Measurements from ENCODE around the gene WDR90. TPM values are rescaled to one million over a fixed set of nuclear protein-coding genes. Genes with fewer than 3 reads are reported as not detected.

Gene WDR90
- total and polyA plus RNA-seq, 2 of the 13 experiments (the other 11 are each of a cell fraction or from before 2014, with no cell fraction given): 14.9 to 28.9 TPM

DNA sequence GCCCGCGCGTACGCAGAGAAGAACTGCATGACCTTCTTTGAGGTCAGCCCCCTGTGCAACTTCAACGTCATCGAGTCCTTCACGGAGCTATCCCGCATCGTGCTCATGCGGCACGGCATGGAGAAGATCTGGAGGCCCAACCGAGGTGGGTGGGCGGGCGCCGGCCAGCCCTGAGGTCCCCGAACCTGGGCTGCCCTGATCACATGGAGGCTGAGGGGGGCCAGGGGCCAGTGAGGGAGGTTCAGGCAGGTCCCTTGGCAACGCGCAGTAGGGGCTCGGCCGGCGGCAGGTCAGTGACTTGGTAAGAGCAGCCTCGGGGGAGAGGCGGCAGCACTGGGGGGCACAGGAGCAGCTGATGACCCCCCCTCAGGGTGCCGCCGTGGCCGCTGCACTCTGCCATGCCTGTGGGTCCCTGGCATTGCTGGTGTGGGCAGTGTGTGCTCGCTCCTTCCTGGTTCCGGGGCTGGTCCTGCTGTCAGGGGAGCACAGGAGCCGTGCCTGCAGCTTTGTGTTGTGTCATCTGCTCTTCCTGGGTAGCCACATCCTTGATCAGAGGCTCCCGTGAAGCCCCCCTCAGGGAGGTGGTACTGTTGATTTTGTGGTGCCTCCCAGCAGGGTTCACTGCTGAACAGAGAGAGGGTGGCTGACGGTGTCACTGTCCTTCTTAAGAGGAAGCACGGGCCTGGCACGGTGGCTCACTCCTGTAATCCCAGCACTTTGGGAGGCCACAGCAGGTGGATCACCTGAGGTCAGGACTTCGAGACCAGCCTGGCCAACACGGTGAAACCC is 23.0 kb upstream of the WDR90 start:
- no peak overlapping the region for H3K4me3 ChIP-seq (replicated peaks in 1 of 3; ENCODE audit: insufficient read depth in 1 of 3, low read depth in 2 of 3, low read length in 3 of 3)
- H3K27ac ChIP-seq (ENCODE audit: extremely low read length, insufficient read depth, low read length): no peak overlapping the region
- no peaks in the 10 kb centered on the region for H3K79me2 ChIP-seq (ENCODE audit: insufficient read depth, low read length)
- in situ Hi-C loops (cut with HindIII; ENCODE audit: extremely low pct_ligation_motif_present, low pct_unique_long_range_greater_than_20kb): no loop called here
- BruUV-seq (replicated peaks): no TSS peak
- no peaks in the 10 kb centered on the region for H3K27me3 ChIP-seq (ENCODE audit: control insufficient read depth in 1 of 2, insufficient read depth in 2 of 2, low read length in 2 of 2)
- POLR2A ChIA-PET: no interaction called here
- H3K4me2 ChIP-seq (ENCODE audit: low read depth, low read length): no peak overlapping the region
- no peaks in the 10 kb centered on the region for H4K20me1 ChIP-seq (ENCODE audit: insufficient read depth, low read length)
- no peaks in the 10 kb centered on the region for H3K9me3 ChIP-seq (ENCODE audit: low read length)
- H2AFZ ChIP-seq (ENCODE audit: low read length): no peak overlapping the region
- intact Hi-C loops (cut with micrococcal nuclease; ENCODE audit: unreplicated experiment): no loop called here
- TF ChIP-seq, protein P1, sequence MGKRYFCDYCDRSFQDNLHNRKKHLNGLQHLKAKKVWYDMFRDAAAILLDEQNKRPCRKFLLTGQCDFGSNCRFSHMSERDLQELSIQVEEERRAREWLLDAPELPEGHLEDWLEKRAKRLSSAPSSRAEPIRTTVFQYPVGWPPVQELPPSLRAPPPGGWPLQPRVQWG (CRISPR knock-in tag; IDR thresholded peaks at IDR 0.05; ENCODE audit: borderline replicate concordance, low read depth): no peak
- TF ChIP-seq AGO2 (optimal IDR thresholded peaks at IDR 0.05; ENCODE audit: low read depth, low read length): peak; percentile 36
- no peak for TF ChIP-seq ZNF788 (CRISPR knock-in tag; IDR thresholded peaks at IDR 0.05; ENCODE audit: borderline replicate concordance)
- TF ChIP-seq, protein P2, sequence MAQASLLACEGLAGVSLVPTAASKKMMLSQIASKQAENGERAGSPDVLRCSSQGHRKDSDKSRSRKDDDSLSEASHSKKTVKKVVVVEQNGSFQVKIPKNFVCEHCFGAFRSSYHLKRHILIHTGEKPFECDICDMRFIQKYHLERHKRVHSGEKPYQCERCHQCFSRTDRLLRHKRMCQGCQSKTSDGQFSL (CRISPR knock-in tag; IDR thresholded peaks at IDR 0.05): no peak
- no peak for DNase-seq (ENCODE audit: low spot score)
- CTCF ChIA-PET (ENCODE audit: low intra/inter-chr PET ratio, low total read pairs): no interaction called here
- peaks cover 19% of the 10 kb centered on the region for H3K4me1 ChIP-seq (ENCODE audit: insufficient read depth, low read length)
- FAIRE-seq: no peak
- 95% methylated on average over 12 of the region's 35 CpGs for WGBS (ENCODE audit: low lambda C conversion rate)
- no peak for ATAC-seq
- no peak overlapping the region for H3K9ac ChIP-seq (ENCODE audit: insufficient read depth, low read depth, low read length)
- peaks cover 4% of the 10 kb centered on the region in 2 experiments; a peak in 2 of 5 replicates for H3K36me3 ChIP-seq (replicated peaks in 1 of 2; ENCODE audit: control insufficient read depth in 1 of 2, insufficient read depth in 2 of 2, low read length in 2 of 2)

DNA sequence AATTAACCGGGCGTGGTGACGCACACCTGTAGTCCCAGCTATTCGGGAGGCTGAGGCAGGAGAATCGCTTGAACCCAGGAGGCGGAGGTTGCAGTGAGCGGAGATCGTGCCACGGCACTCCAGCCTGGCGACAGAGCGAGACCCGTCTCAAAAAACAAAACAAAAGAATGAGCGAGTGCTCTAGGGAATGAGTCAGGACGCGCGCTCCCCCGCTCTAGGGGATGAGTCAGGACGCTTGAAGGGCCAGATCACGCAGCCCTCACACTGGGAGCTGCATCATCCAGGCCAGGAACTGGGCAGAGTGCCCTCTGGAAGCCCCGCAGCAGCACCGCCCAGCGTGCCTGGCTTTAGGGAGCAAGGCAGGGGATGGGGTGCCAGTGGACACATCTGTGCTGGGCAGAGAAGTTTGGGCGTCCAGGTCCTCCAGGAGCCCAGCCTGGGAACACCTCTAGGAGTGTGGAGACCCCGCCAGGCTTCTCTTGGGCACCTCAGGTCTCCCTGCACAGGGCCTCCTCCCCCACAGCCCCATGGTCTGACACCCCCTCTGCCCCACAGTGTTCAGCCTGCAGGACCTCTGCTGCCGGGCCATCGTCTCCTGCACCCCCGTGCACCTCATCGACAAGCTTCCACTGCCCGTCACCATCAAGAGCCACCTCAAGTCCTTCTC is 22.2 kb upstream of the WDR90 start:
- no peak for DNase-seq (ENCODE audit: low spot score)
- Histone ChIP-seq H4K20me1 (ENCODE audit: insufficient read depth, low read length) (no peaks in the 10 kb centered on the region), H3K9me3 (ENCODE audit: low read length) (no peaks in the 10 kb centered on the region), H3K4me2 (ENCODE audit: low read depth, low read length) (no peak overlapping the region), H3K9ac (ENCODE audit: insufficient read depth, low read depth, low read length) (no peak overlapping the region), H3K4me1 (ENCODE audit: insufficient read depth, low read length) (peaks cover 19% of the 10 kb centered on the region), H3K79me2 (ENCODE audit: insufficient read depth, low read length) (no peaks in the 10 kb centered on the region), H3K27me3 (ENCODE audit: control insufficient read depth in 1 of 2, insufficient read depth in 2 of 2, low read length in 2 of 2) (no peaks in the 10 kb centered on the region), H3K27ac (ENCODE audit: extremely low read length, insufficient read depth, low read length) (no peak overlapping the region), H3K4me3 (replicated peaks in 1 of 3; ENCODE audit: insufficient read depth in 1 of 3, low read depth in 2 of 3, low read length in 3 of 3) (no peak overlapping the region), H2AFZ (ENCODE audit: low read length) (no peak overlapping the region), H3K36me3 (replicated peaks in 1 of 2; ENCODE audit: control insufficient read depth in 1 of 2, insufficient read depth in 2 of 2, low read length in 2 of 2) (peaks cover 4% of the 10 kb centered on the region in 2 experiments; a peak in 2 of 5 replicates)
- no peak for FAIRE-seq
- in situ Hi-C loops (cut with HindIII; ENCODE audit: extremely low pct_ligation_motif_present, low pct_unique_long_range_greater_than_20kb): no loop called here
- ATAC-seq: no peak
- WGBS (ENCODE audit: low lambda C conversion rate): 97% methylated on average over 23 of the region's 29 CpGs
- POLR2A ChIA-PET: interaction anchor here (1.0 kb wide), 1 partner anchor 9 kb away, joined by 3 read pairs; the partner anchor contains the start of gene METTL26
- intact Hi-C loops (cut with micrococcal nuclease; ENCODE audit: unreplicated experiment): no loop called here
- BruUV-seq (replicated peaks): no TSS peak
- CTCF ChIA-PET (ENCODE audit: low intra/inter-chr PET ratio, low total read pairs): no interaction called here
- TF ChIP-seq HNRNPL (IDR thresholded peaks at IDR 0.05; ENCODE audit: low read depth, low read length) (no peak), ZNF775 (CRISPR knock-in tag; IDR thresholded peaks at IDR 0.05; ENCODE audit: borderline replicate concordance) (no peak), ZNF263 (CRISPR knock-in tag; IDR thresholded peaks at IDR 0.05) (no peak), ZNF614 (CRISPR knock-in tag; IDR thresholded peaks at IDR 0.05; ENCODE audit: borderline replicate concordance) (no peak), ZNF326 (CRISPR knock-in tag; IDR thresholded peaks at IDR 0.05; ENCODE audit: borderline replicate concordance) (no peak), SRSF1 (optimal IDR thresholded peaks at IDR 0.05; ENCODE audit: low read depth, low read length) (no peak), TAF15 (IDR thresholded peaks at IDR 0.05; ENCODE audit: low read depth, low read length, poor library complexity, severe bottlenecking) (no peak), PAF1 (CRISPR knock-in tag; IDR thresholded peaks at IDR 0.05) (no peak), RFX5 (IDR thresholded peaks at IDR 0.05; ENCODE audit: low read depth, low read length) (no peak), MXD4 (CRISPR knock-in tag; IDR thresholded peaks at IDR 0.05) (no peak), ZNF484 (CRISPR knock-in tag; IDR thresholded peaks at IDR 0.05; ENCODE audit: borderline replicate concordance, low read depth) (no peak)
- TF ChIP-seq, protein P3, sequence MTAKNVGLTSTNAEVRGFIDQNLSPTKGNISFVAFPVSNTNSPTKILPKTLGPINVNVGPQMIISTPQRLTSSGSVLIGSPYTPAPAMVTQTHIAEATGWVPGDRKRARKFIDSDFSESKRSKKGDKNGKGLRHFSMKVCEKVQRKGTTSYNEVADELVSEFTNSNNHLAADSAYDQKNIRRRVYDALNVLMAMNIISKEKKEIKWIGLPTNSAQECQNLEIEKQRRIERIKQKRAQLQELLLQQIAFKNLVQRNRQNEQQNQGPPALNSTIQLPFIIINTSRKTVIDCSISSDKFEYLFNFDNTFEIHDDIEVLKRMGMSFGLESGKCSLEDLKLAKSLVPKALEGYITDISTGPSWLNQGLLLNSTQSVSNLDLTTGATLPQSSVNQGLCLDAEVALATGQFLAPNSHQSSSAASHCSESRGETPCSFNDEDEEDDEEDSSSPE (CRISPR knock-in tag; IDR thresholded peaks at IDR 0.05): no peak
